ENCODE data around the gene COMMD8.

DNA sequence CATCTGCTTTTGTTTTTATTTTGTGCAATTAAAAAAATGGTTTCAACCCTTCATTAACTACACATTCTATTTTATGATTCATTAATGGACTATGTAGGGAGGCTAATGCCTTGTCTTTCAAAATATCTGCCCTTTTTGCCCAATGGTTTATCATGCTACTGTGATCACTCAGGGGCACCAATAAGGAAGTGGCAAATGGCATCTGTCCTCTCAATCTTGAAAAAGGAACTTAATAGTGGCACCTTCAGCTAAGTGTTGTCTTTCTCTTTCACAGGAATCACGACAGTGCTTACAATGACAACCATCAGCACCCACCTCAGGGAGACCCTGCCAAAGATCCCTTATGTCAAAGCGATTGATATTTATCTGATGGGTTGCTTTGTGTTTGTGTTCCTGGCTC lies 57.1 kb downstream of the COMMD8 start:
- TF ChIP-seq, protein P1, sequence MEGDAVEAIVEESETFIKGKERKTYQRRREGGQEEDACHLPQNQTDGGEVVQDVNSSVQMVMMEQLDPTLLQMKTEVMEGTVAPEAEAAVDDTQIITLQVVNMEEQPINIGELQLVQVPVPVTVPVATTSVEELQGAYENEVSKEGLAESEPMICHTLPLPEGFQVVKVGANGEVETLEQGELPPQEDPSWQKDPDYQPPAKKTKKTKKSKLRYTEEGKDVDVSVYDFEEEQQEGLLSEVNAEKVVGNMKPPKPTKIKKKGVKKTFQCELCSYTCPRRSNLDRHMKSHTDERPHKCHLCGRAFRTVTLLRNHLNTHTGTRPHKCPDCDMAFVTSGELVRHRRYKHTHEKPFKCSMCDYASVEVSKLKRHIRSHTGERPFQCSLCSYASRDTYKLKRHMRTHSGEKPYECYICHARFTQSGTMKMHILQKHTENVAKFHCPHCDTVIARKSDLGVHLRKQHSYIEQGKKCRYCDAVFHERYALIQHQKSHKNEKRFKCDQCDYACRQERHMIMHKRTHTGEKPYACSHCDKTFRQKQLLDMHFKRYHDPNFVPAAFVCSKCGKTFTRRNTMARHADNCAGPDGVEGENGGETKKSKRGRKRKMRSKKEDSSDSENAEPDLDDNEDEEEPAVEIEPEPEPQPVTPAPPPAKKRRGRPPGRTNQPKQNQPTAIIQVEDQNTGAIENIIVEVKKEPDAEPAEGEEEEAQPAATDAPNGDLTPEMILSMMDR (IDR thresholded peaks at IDR 0.05): no peak
- TF ChIP-seq EP300 (IDR thresholded peaks at IDR 0.05) (no peak), POLR2A (IDR thresholded peaks at IDR 0.05) (no peak)
